PC-9 (cell line): Measurements from ENCODE around the gene CYP2R1. TPM values are rescaled to one million over a fixed set of nuclear protein-coding genes. Genes with fewer than 3 reads are reported as not detected.

Source experiments
- BruUV-seq: library from RNA; stranded (reverse); fragments of 400-500 nt; replicated peaks from 2 replicates; lab custom pipeline; 2021; lab: Mats Ljungman, UMichigan
- CTCF ChIA-PET: fragments of 300-600 bp; sonication (Branson Sonifier 250); formaldehyde crosslinking; loops from one replicate; lab custom pipeline; 2022; ENCODE audit warnings: antibody characterized with exemption; lab: Charles Lee
- POLR2A ChIA-PET: fragments of 300-600 bp; sonication (Branson Sonifier 250); formaldehyde crosslinking; loops from one replicate; lab custom pipeline; 2022; ENCODE audit warnings: antibody characterized with exemption; ENCODE audit not compliant: unreplicated experiment; lab: Charles Lee
- DNase-seq, 2 experiments: peaks; one replicate each; pipeline versions ENCODE4 v3.0.0 to v3.0.0-alpha.2; 2015 to 2022; ENCODE audit warnings: mixed read lengths in 1 of 2
- H2AFZ ChIP-seq: fragments of 200-600 bp; sonication (generic); 2 replicates; pipeline ENCODE4 v1.8.1; 2017; ENCODE audit warnings: antibody characterized with exemption
- H3F3A ChIP-seq: fragments of 200-600 bp; sonication (generic); 2 replicates; pipeline ENCODE4 v1.8.1; 2017; ENCODE audit warnings: antibody characterized with exemption, mild to moderate bottlenecking, low read depth; ENCODE audit not compliant: insufficient read depth
- H3K27ac ChIP-seq: fragments of 200-600 bp; sonication (generic); 2 replicates; pipeline ENCODE4 v1.6.1; 2016; ENCODE audit warnings: mixed run types
- H3K27me3 ChIP-seq: fragments of 200-600 bp; sonication (generic); 2 replicates; pipeline ENCODE4 v1.6.1; 2016; ENCODE audit warnings: low read depth, mixed run types; ENCODE audit not compliant: insufficient read depth
- H3K36me3 ChIP-seq: fragments of 200-600 bp; sonication (generic); 2 replicates; pipeline ENCODE4 v1.6.1; 2016; ENCODE audit warnings: low read depth, mixed run types
- H3K4me1 ChIP-seq: fragments of 200-600 bp; sonication (generic); replicated peaks from 2 replicates; pipeline ENCODE4 v1.6.1; 2016; ENCODE audit warnings: mixed run types; ENCODE audit not compliant: insufficient read depth
- H3K4me2 ChIP-seq: fragments of 200-600 bp; sonication (generic); 2 replicates; pipeline ENCODE4 v1.6.1; 2017; ENCODE audit warnings: mixed run types
- H3K4me3 ChIP-seq: fragments of 200-600 bp; sonication (generic); 2 replicates; pipeline ENCODE4 v1.6.1; 2016; ENCODE audit warnings: mixed run types
- H3K79me2 ChIP-seq: fragments of 200-600 bp; sonication (generic); 2 replicates; pipeline ENCODE4 v1.6.1; 2017; ENCODE audit warnings: low read depth, mixed run types
- H3K9me2 ChIP-seq: fragments of 200-600 bp; sonication (generic); 2 replicates; pipeline ENCODE4 v1.8.1; 2017; ENCODE audit warnings: mild to moderate bottlenecking; ENCODE audit not compliant: insufficient read depth
- H3K9me3 ChIP-seq: fragments of 200-600 bp; sonication (generic); 2 replicates; pipeline ENCODE4 v1.8.1; 2016; ENCODE audit warnings: low read depth; ENCODE audit not compliant: insufficient read depth
- H4K20me1 ChIP-seq: fragments of 200-600 bp; sonication (generic); 2 replicates; pipeline ENCODE4 v1.8.1; 2017; ENCODE audit not compliant: insufficient read depth
- EZH2 ChIP-seq: fragments of 200-600 bp; sonication (generic); IDR thresholded peaks from 2 replicates; pipeline ENCODE4 v1.8.0; 2017; ENCODE audit warnings: antibody characterized with exemption, low read depth
- intact Hi-C: fragments of 100-400 bp; cut with micrococcal nuclease; formaldehyde crosslinking; loops from one replicate; pipeline ENCODE4 v1.10.0; 2022; ENCODE audit not compliant: unreplicated experiment
- total RNA-seq: library from RNA; stranded (reverse); gene quantifications from 2 replicates; pipeline ENCODE4 v1.2.3, GENCODE V29; 2021
- TF ChIP-seq, protein P1 (sequence below): fragments of 200-600 bp; sonication (generic); conservative IDR thresholded peaks from 2 replicates; pipeline ENCODE4 v1.6.1; 2017; ENCODE audit warnings: mixed run types, antibody characterized with exemption, mild to moderate bottlenecking, moderate library complexity

Gene CYP2R1
- total RNA-seq, 1 experiment from 2014 or later: 7.2 TPM

DNA sequence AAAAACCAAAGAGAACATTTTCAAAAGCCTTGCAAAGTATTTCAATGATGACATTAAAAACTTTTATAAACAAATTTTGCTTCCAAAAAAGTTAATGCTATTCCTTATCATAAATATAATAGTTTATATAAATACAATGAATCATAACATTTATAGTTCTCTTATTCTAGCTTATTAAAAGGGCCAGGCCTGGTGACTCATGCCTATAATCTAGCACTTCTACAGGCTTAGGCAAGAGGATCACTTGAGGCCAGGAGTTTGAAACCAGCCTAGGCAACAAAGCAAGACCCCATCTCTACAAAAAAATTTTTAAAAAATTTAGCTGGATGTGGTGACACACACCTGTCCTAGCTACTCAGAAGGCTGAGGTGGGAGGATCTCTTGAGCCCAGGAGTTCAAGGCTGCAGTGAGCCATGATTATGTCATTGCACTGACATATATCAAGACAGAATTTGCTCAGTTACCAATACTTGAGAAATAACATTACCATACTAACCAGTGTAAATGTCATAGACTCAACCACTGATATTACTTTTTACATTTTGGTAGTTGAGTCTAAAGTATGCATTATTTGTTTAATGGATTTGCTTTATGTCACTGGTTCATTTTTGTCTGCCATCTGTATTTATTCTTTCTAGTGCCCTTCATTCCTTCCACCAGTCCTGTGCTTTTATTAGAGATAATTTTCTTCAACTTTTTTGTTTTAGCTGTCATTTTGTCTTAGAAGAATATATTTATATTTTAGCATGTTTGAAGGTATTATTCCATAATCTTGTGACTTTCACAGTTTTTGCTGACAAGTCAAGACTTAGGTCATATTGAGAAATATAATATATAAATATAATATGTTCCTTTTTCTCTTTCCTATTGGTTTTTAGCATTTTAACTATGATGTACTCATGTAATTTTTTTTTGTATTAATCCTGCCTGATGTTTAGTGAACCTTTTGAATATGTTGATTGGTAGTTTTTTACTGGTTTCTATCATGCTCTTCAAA is 56.2 kb downstream of the CYP2R1 start:
- no peak overlapping the region for H3K27ac ChIP-seq
- no peak overlapping the region for H3K4me3 ChIP-seq
- H3K4me1 ChIP-seq: no peaks in the 10 kb centered on the region
- TF ChIP-seq, protein P1, sequence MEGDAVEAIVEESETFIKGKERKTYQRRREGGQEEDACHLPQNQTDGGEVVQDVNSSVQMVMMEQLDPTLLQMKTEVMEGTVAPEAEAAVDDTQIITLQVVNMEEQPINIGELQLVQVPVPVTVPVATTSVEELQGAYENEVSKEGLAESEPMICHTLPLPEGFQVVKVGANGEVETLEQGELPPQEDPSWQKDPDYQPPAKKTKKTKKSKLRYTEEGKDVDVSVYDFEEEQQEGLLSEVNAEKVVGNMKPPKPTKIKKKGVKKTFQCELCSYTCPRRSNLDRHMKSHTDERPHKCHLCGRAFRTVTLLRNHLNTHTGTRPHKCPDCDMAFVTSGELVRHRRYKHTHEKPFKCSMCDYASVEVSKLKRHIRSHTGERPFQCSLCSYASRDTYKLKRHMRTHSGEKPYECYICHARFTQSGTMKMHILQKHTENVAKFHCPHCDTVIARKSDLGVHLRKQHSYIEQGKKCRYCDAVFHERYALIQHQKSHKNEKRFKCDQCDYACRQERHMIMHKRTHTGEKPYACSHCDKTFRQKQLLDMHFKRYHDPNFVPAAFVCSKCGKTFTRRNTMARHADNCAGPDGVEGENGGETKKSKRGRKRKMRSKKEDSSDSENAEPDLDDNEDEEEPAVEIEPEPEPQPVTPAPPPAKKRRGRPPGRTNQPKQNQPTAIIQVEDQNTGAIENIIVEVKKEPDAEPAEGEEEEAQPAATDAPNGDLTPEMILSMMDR: no peak
- no peak for TF ChIP-seq EZH2
- H2AFZ ChIP-seq: no peak overlapping the region
- H3K9me3 ChIP-seq: no peaks in the 10 kb centered on the region
- no peaks in the 10 kb centered on the region for H3F3A ChIP-seq
- H3K79me2 ChIP-seq: no peaks in the 10 kb centered on the region
- POLR2A ChIA-PET: no interaction called here
- no peak overlapping the region for H3K4me2 ChIP-seq
- intact Hi-C loops: no loop called here
- no peaks in the 10 kb centered on the region for H3K9me2 ChIP-seq
- CTCF ChIA-PET: no interaction called here
- no peaks in the 10 kb centered on the region for H3K36me3 ChIP-seq
- H4K20me1 ChIP-seq: no peaks in the 10 kb centered on the region
- DNase-seq: no peak
- no TSS peak for BruUV-seq
- H3K27me3 ChIP-seq: no peaks in the 10 kb centered on the region

Other genes with a start within 250 kb of the CYP2R1 start
- not detected in 2 replicates for gene PDE3B, start 248.4 kb downstream of the CYP2R1 start, total RNA-seq
- not detected in 2 replicates for gene CALCA, start 80.1 kb upstream of the CYP2R1 start, total RNA-seq
- not detected in 2 replicates for gene CALCB, start 181.4 kb upstream of the CYP2R1 start, total RNA-seq
- not detected in 2 replicates for gene INSC, start 222.7 kb upstream of the CYP2R1 start, total RNA-seq